Measurements from ENCODE around the gene TRAK2.

TRAK2 gene

GRCh38 chr2:201350879-201351278, 100.4 kb downstream of the TRAK2 start:
- no peak for TF ChIP-seq CTCF (IDR thresholded peaks at IDR 0.05; ENCODE audit: insufficient read depth, low read length, missing control alignments)
- CTCF ChIA-PET, result interaction anchor here (0.7 to 1.9 kb wide), 3 partner anchors 10 to 118 kb away, joined by 3 to 8 read pairs (median 5); no protein-coding TSS in a partner anchor
- H3K4me3 ChIP-seq (ENCODE audit: low read depth, low read length), result no peak overlapping the region
- no peak for DNase-seq (ENCODE audit: low read depth, low spot score)
- POLR2A ChIA-PET, result no interaction called here

- ChIA-PET CTCF (no interaction called here), POLR2A (no interaction called here)
- H3K4me3 ChIP-seq (ENCODE audit: low read depth, low read length), result no peak overlapping the region
- DNase-seq (ENCODE audit: low read depth, low spot score), result no peak
- TF ChIP-seq CTCF (IDR thresholded peaks at IDR 0.05; ENCODE audit: insufficient read depth, low read length, missing control alignments), result no peak
These were observed 101.7 kb downstream of the TRAK2 start for GRCh38 chr2:201349601-201350000.

- CTCF ChIA-PET, result no interaction called here
- POLR2A ChIA-PET, result no interaction called here
- no peak for TF ChIP-seq CTCF (IDR thresholded peaks at IDR 0.05; ENCODE audit: insufficient read depth, low read length, missing control alignments)
- no peak overlapping the region for H3K4me3 ChIP-seq (ENCODE audit: low read depth, low read length)
- no peak for DNase-seq (ENCODE audit: low read depth, low spot score)
These were observed 102.5 kb downstream of the TRAK2 start for GRCh38 chr2:201348758-201349157.

GRCh38 chr2:201347138-201347537, 104.1 kb downstream of the TRAK2 start:
- TF ChIP-seq CTCF (IDR thresholded peaks at IDR 0.05; ENCODE audit: insufficient read depth, low read length, missing control alignments), result no peak
- CTCF ChIA-PET, result no interaction called here
- no peak overlapping the region for H3K4me3 ChIP-seq (ENCODE audit: low read depth, low read length)
- POLR2A ChIA-PET, result no interaction called here
- DNase-seq (ENCODE audit: low read depth, low spot score), result no peak

- DNase-seq (ENCODE audit: low read depth, low spot score), result no peak
- ChIA-PET POLR2A (no interaction called here), CTCF (no interaction called here)
- no peak for TF ChIP-seq CTCF (IDR thresholded peaks at IDR 0.05; ENCODE audit: insufficient read depth, low read length, missing control alignments)
- no peak overlapping the region for H3K4me3 ChIP-seq (ENCODE audit: low read depth, low read length)
These were observed 105.5 kb downstream of the TRAK2 start for GRCh38 chr2:201345625-201346213.

GRCh38 chr2:201344663-201345366, 106.4 kb downstream of the TRAK2 start:
- TF ChIP-seq CTCF (IDR thresholded peaks at IDR 0.05; ENCODE audit: insufficient read depth, low read length, missing control alignments), result no peak
- no peak for DNase-seq (ENCODE audit: low read depth, low spot score)
- POLR2A ChIA-PET, result no interaction called here
- CTCF ChIA-PET, result interaction anchor here (1.1 kb wide), 1 partner anchor 23 kb away, joined by 3 read pairs; no protein-coding TSS in a partner anchor
- no peak overlapping the region for H3K4me3 ChIP-seq (ENCODE audit: low read depth, low read length)

Data from AG04449 (cell line).